ENCODE results near the gene MEGF6. TPM values are rescaled to one million over a fixed set of nuclear protein-coding genes. Genes with fewer than 3 reads are reported as not detected.
A peak's percentile ranks its signal among the peaks of the same experiment; 100 is the strongest.

The MEGF6 gene
- total and polyA plus RNA-seq, 2 donors (not counting 3 experiments of a cell fraction or from before 2014, with no cell fraction given) = 22.5 to 63.7 TPM

DNA sequence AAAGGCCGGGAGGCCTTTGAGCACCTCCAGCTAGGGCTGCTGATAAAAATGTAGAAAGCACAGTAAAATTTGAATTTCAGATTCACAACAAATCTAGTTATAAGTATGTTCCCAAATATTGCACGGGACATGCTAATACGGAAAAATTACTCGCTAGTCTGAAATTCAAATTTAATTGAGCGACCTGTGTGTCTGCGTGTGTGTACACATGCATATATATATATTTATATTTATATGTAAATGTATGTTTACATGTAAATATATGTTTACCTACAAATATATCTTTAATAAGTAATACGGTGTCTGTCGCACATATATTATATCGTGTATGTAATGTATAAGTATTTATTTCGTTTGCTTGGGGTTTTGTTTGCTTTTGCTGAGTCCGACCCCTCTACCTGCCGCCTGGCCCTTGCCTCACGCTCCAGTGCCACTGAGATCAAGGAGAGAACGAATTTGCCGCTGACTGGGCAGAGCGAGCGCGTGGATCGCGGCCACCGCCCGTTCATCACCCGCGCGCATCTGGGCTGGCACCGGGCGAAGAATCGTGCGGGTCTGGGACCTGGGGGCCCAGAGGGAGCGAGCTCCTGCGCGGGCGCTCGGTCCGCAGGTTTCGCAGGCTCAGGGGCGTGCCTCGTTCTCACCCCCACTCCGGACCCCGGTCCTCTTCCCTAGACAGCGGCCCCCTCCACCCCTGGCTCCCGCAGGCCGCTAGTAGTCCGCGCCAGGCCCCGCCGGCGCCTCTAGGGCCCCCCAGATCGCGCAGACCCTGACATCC lies 39.1 kb upstream of the MEGF6 start:
- BruUV-seq (replicated peaks) = no TSS peak
- FAIRE-seq (no peak), DNase-seq (ENCODE audit: low read depth, low spot score) (no peak)
- no peak overlapping the region for H3K27ac ChIP-seq (ENCODE audit: insufficient read depth, low read depth, low read length)
- H2AFZ ChIP-seq (ENCODE audit: low read depth, low read length) = no peak overlapping the region
- H3K4me1 ChIP-seq (ENCODE audit: control insufficient read depth, extremely low read depth, insufficient read depth, low read length) = peaks cover 8% of the 10 kb centered on the region
- ChIA-PET POLR2A (no interaction called here), CTCF (interaction anchor here (1.4 kb wide), 1 partner anchor 197 kb away, joined by 3 read pairs; no protein-coding TSS in a partner anchor)
- intact Hi-C loops (cut with micrococcal nuclease) = loop anchor here (1.0 to 2.0 kb wide), 2 partner anchors 26 to 62 kb away; no protein-coding TSS in a partner anchor
- peak overlapping the region; percentile 72 for H3K4me2 ChIP-seq (ENCODE audit: insufficient read depth, low read length)
- dilution Hi-C loops (cut with MboI; ENCODE audit: extremely low pct_ligation_motif_present, low sequenced_read_pairs) = no loop called here
- TF ChIP-seq, protein P1, sequence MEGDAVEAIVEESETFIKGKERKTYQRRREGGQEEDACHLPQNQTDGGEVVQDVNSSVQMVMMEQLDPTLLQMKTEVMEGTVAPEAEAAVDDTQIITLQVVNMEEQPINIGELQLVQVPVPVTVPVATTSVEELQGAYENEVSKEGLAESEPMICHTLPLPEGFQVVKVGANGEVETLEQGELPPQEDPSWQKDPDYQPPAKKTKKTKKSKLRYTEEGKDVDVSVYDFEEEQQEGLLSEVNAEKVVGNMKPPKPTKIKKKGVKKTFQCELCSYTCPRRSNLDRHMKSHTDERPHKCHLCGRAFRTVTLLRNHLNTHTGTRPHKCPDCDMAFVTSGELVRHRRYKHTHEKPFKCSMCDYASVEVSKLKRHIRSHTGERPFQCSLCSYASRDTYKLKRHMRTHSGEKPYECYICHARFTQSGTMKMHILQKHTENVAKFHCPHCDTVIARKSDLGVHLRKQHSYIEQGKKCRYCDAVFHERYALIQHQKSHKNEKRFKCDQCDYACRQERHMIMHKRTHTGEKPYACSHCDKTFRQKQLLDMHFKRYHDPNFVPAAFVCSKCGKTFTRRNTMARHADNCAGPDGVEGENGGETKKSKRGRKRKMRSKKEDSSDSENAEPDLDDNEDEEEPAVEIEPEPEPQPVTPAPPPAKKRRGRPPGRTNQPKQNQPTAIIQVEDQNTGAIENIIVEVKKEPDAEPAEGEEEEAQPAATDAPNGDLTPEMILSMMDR (IDR thresholded peaks at IDR 0.05; ENCODE audit: extremely low read depth in 1 of 2, insufficient read depth in 1 of 2, low read depth in 1 of 2, low read length in 2 of 2) = no peak
- TF ChIP-seq EZH2 (IDR thresholded peaks at IDR 0.05; ENCODE audit: borderline replicate concordance, low read depth, low read length, severe bottlenecking) (no peak), FOS (IDR thresholded peaks at IDR 0.05; ENCODE audit: borderline replicate concordance, insufficient read depth, low read length) (no peak), MYC (IDR thresholded peaks at IDR 0.05; ENCODE audit: low read depth, low read length) (no peak), POLR2AphosphoS5 (IDR thresholded peaks at IDR 0.05; ENCODE audit: insufficient read depth, low read depth, low read length) (no peak)
- TF ChIP-seq, protein P2, sequence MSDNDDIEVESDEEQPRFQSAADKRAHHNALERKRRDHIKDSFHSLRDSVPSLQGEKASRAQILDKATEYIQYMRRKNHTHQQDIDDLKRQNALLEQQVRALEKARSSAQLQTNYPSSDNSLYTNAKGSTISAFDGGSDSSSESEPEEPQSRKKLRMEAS (IDR thresholded peaks at IDR 0.05; ENCODE audit: insufficient read depth, insufficient read length) = no peak
- H3K9ac ChIP-seq (replicated peaks; ENCODE audit: extremely low read depth, insufficient read depth, low read length) = no peak overlapping the region
- H4K20me1 ChIP-seq (replicated peaks; ENCODE audit: control insufficient read depth, extremely low read depth, insufficient read depth, low read length) = no peaks in the 10 kb centered on the region
- H3K4me3 ChIP-seq (replicated peaks in 1 of 3; ENCODE audit: insufficient read depth in 1 of 3, low read depth in 1 of 3, low read length in 3 of 3) = no peak overlapping the region
- H3K9me3 ChIP-seq (replicated peaks; ENCODE audit: control insufficient read depth, insufficient read depth, low read length) = no peaks in the 10 kb centered on the region
- H3K9me1 ChIP-seq (replicated peaks; ENCODE audit: control insufficient read depth, extremely low read depth, insufficient read depth, low read length) = no peaks in the 10 kb centered on the region
- H3K79me2 ChIP-seq (ENCODE audit: control insufficient read depth, insufficient read depth, low read length) = peaks cover 4% of the 10 kb centered on the region
- peaks cover 0 to 8% of the 10 kb centered on the region in 2 experiments for H3K36me3 ChIP-seq (ENCODE audit: control insufficient read depth in 2 of 2, extremely low read depth in 1 of 2, insufficient read depth in 2 of 2, low read length in 2 of 2)
- H3K27me3 ChIP-seq (ENCODE audit: control insufficient read depth in 2 of 2, insufficient read depth in 2 of 2, low read length in 2 of 2) = peaks cover 27 to 45% of the 10 kb centered on the region in 2 experiments

Data from endothelial cell of umbilical vein (primary cell).